NCI-H774 (cell line): ENCODE data around the gene ZNF410.
A peak's percentile ranks its signal among the peaks of the same experiment; 100 is the strongest.
"Not testable (repeated sequence)": the region's sequence is repeated elsewhere in the genome, so short reads cannot be mapped to it uniquely, and the experiment has no call there.

Experiments
- DNase-seq: peaks from one replicate; lab custom pipeline; 2025; lab: John Stamatoyannopoulos, UW

The ZNF410 gene

GRCh38 chr14:73886449-73887317 lies at the start of gene ZNF410:
Gene ZNF410, plus strand, starts transcription at chr14:73886859. Its CDS starts 5,317 bp downstream, at chr14:73892176.
- peak; percentile 80 for DNase-seq

- DNase-seq, result not testable (repeated sequence)
These were observed 48.2 kb upstream of the ZNF410 start for GRCh38 chr14:73838293-73839034.

- no peak for DNase-seq
These were observed 44.5 kb upstream of the ZNF410 start for GRCh38 chr14:73842201-73842600.

- no peak for DNase-seq
These were observed 43.8 kb upstream of the ZNF410 start for GRCh38 chr14:73842851-73843250.

- DNase-seq, result no peak
These were observed 43.4 kb upstream of the ZNF410 start for GRCh38 chr14:73843296-73843695.

GRCh38 chr14:73846947-73847346 lies 39.7 kb upstream of the ZNF410 start:
- DNase-seq, result no peak

- DNase-seq, result no peak
These were observed 35.7 kb upstream of the ZNF410 start for GRCh38 chr14:73851000-73851399.

GRCh38 chr14:73851567-73852382 lies 34.9 kb upstream of the ZNF410 start, which contains the start of gene PTGR2:
Gene PTGR2, plus strand, starts transcription at chr14:73851831. Its CDS starts 7,032 bp downstream, at chr14:73858863.
- peak; percentile 73 for DNase-seq

GRCh38 chr14:73859145-73859544 lies 27.5 kb upstream of the ZNF410 start:
- DNase-seq, result no peak

- no peak for DNase-seq
These were observed 25.6 kb upstream of the ZNF410 start for GRCh38 chr14:73861073-73861472.

- no peak for DNase-seq
These were observed 24.2 kb upstream of the ZNF410 start for GRCh38 chr14:73862480-73862879.

GRCh38 chr14:73863209-73863608 lies 23.4 kb upstream of the ZNF410 start:
- no peak for DNase-seq

- no peak for DNase-seq
These were observed 21.0 kb upstream of the ZNF410 start for GRCh38 chr14:73865534-73866113.

- not testable (repeated sequence) for DNase-seq
These were observed 16.9 kb upstream of the ZNF410 start for GRCh38 chr14:73869754-73870153.

GRCh38 chr14:73870525-73871235 lies 16.0 kb upstream of the ZNF410 start:
- DNase-seq, result no peak

- DNase-seq, result no peak
These were observed 13.0 kb upstream of the ZNF410 start for GRCh38 chr14:73873660-73874059.

GRCh38 chr14:73877790-73878189 lies 8.9 kb upstream of the ZNF410 start:
- no peak for DNase-seq

- DNase-seq, result no peak
These were observed 8.2 kb upstream of the ZNF410 start for GRCh38 chr14:73878436-73878835.

GRCh38 chr14:73879027-73879426 lies 7.6 kb upstream of the ZNF410 start:
- no peak for DNase-seq

- no peak for DNase-seq
These were observed 2.0 kb upstream of the ZNF410 start for GRCh38 chr14:73884438-73885190.

- DNase-seq, result no peak
These were observed 608 bp downstream of the ZNF410 start for GRCh38 chr14:73887318-73887616.
